ENCODE results near the gene LRP1-AS. TPM values are rescaled to one million over a fixed set of nuclear protein-coding genes. Genes with fewer than 3 reads are reported as not detected.

LRP1-AS gene
- total RNA-seq, 1 experiment from 2014 or later = not detected

- TF ChIP-seq REST (IDR thresholded peaks at IDR 0.05; ENCODE audit: low read depth) (no peak), ELF1 (IDR thresholded peaks at IDR 0.05; ENCODE audit: borderline replicate concordance, low read depth) (no peak), MAX (IDR thresholded peaks at IDR 0.05) (no peak), JUND (IDR thresholded peaks at IDR 0.05) (no peak)
These were observed 13.3 kb upstream of the LRP1-AS start (continued) for GRCh38 chr12:57160741-57161140.

GRCh38 chr12:57160040-57160439, 12.6 kb upstream of the LRP1-AS start:
- Histone ChIP-seq H3K4me3 (replicated peaks in 1 of 2; ENCODE audit: low read depth in 1 of 2, low read length in 2 of 2) (no peak overlapping the region), H3K4me1 (ENCODE audit: control insufficient read depth in 1 of 2, insufficient read depth in 2 of 2, low read length in 2 of 2) (peaks cover under 1 to 6% of the 10 kb centered on the region in 2 experiments; a peak in 3 of 4 replicates), H2AFZ (ENCODE audit: low read depth, low read length, poor library complexity, severe bottlenecking) (no peak overlapping the region), H3K9ac (ENCODE audit: low read length) (no peak overlapping the region), H4K20me1 (ENCODE audit: insufficient read depth) (no peaks in the 10 kb centered on the region), H3K9me2 (ENCODE audit: insufficient read depth) (no peaks in the 10 kb centered on the region), H3K4me2 (ENCODE audit: low read length) (no peak overlapping the region), H3K9me3 (ENCODE audit: control insufficient read depth in 1 of 2, insufficient read depth in 1 of 2, low read depth in 1 of 2, low read length in 2 of 2) (no peaks in the 10 kb centered on the region), H3K27ac (ENCODE audit: low read depth, low read length) (no peak overlapping the region), H3K79me2 (ENCODE audit: insufficient read depth, low read length) (no peaks in the 10 kb centered on the region), H3K36me3 (ENCODE audit: control insufficient read depth in 1 of 2, insufficient read depth in 2 of 2, low read length in 2 of 2) (peaks cover 0 to 2% of the 10 kb centered on the region in 2 experiments; a peak in 1 of 4 replicates), H3K27me3 (ENCODE audit: insufficient read depth, low read length) (no peaks in the 10 kb centered on the region)
- CTCF ChIA-PET = no interaction called here
- intact Hi-C loops (cut with micrococcal nuclease) = no loop called here
- BruUV-seq (replicated peaks) = no TSS peak
- POLR2A ChIA-PET = no interaction called here
- DNase-seq (ENCODE audit: low read depth, low spot score) = no peak
- RAD21 ChIA-PET (ENCODE audit: low non-redundant PET in 1 of 2, low total read pairs in 2 of 2, uncharacterized antibody in 2 of 2, unreplicated experiment in 2 of 2) = no interaction called here
- no peak for ATAC-seq
- TF ChIP-seq ELF1 (IDR thresholded peaks at IDR 0.05; ENCODE audit: borderline replicate concordance, low read depth) (no peak), REST (IDR thresholded peaks at IDR 0.05; ENCODE audit: low read depth) (no peak), MAX (IDR thresholded peaks at IDR 0.05) (no peak), JUND (IDR thresholded peaks at IDR 0.05) (no peak), RAD21 (IDR thresholded peaks at IDR 0.05; ENCODE audit: low read depth) (no peak), YY1 (IDR thresholded peaks at IDR 0.05; ENCODE audit: extremely low read depth, insufficient replicate concordance, low read depth, low read length) (no peak), CBX3 (IDR thresholded peaks at IDR 0.05; ENCODE audit: low read depth) (no peak), SP1 (IDR thresholded peaks at IDR 0.05; ENCODE audit: low read depth) (no peak), POLR2A (IDR thresholded peaks at IDR 0.05; ENCODE audit: borderline replicate concordance, extremely low read depth, insufficient read depth, insufficient read length) (no peak), ZNF274 (IDR thresholded peaks at IDR 0.05; ENCODE audit: low read depth, low read length) (no peak), EGR1 (IDR thresholded peaks at IDR 0.05; ENCODE audit: low read depth) (no peak), EZH2phosphoT487 (IDR thresholded peaks at IDR 0.05; ENCODE audit: borderline replicate concordance) (no peak), POLR2AphosphoS5 (IDR thresholded peaks at IDR 0.05; ENCODE audit: low read depth, low read length) (no peak), ZBTB33 (IDR thresholded peaks at IDR 0.05; ENCODE audit: extremely low read depth, insufficient replicate concordance, low read length) (no peak), EZH2 (IDR thresholded peaks at IDR 0.05) (no peak)

Measured in HCT116 (cell line).